Stomach (tissue), 9 donors: ENCODE data around the gene SKI. TPM values are rescaled to one million over a fixed set of nuclear protein-coding genes. Genes with fewer than 3 reads are reported as not detected.

ENCODE experiments used
- DNase-seq, 2 donors: peaks; one replicate each; pipeline versions ENCODE4 v3.0.0 to v3.0.0-alpha.2; 2013 to 2019
- H3K27ac ChIP-seq, 5 donors: fragments of 200-600 bp in 4 of 5; sonication (generic) in 4 of 5; one replicate each; pipeline ENCODE4 v1.5.1; 2013 to 2019; ENCODE audit warnings: mild to moderate bottlenecking in 1 of 5, moderate library complexity in 1 of 5
- H3K27me3 ChIP-seq, 3 donors: fragments of 200-600 bp; sonication (generic); one replicate each; pipeline ENCODE4 v1.5.1; 2017 to 2019; ENCODE audit warnings: mixed run types in 1 of 3
- H3K36me3 ChIP-seq, 4 donors: fragments of 200-600 bp; sonication (generic); 1 replicate in 3 of 4; 2 replicates in 1 of 4; pipeline ENCODE4 v1.5.1; 2016 to 2019
- H3K4me1 ChIP-seq, 4 donors: fragments of 200-600 bp; sonication (generic); one replicate each; pipeline ENCODE4 v1.5.1; 2016 to 2019
- H3K4me3 ChIP-seq, 4 donors: fragments of 200-600 bp; sonication (generic) in 3 of 4; one replicate each; pipeline ENCODE4 v1.5.1; 2016 to 2019; ENCODE audit warnings: mild to moderate bottlenecking in 1 of 4
- H3K9me3 ChIP-seq, 4 donors: fragments of 200-600 bp; sonication (generic); one replicate each; pipeline ENCODE4 v1.5.1; 2016 to 2019
- CTCF ChIP-seq, 7 experiments: fragments of 450-650 bp in 4 of 7; fragments of 200-600 bp in 3 of 7; sonication (generic) in 3 of 7; IDR thresholded peaks; one replicate each; pipeline ENCODE4 v1.5.1; 2016 to 2019; ENCODE audit warnings: antibody characterized with exemption in 7 of 7, control low read depth in 2 of 7, mild to moderate bottlenecking in 1 of 7
- EP300 ChIP-seq: sonication (generic); formaldehyde crosslinking; IDR thresholded peaks from one replicate; pipeline ENCODE4 v1.6.1; 2017; ENCODE audit warnings: antibody characterized with exemption
- POLR2A ChIP-seq, 4 donors: fragments of 450-650 bp; IDR thresholded peaks; one replicate each; pipeline ENCODE4 v1.6.1; 2016; ENCODE audit warnings: antibody characterized with exemption in 4 of 4, control low read depth in 2 of 4, mild to moderate bottlenecking in 1 of 4, moderate library complexity in 1 of 4
- POLR2AphosphoS5 ChIP-seq, 3 donors: sonication (generic); formaldehyde crosslinking; IDR thresholded peaks; one replicate each; pipeline ENCODE4 v1.6.1; 2016; ENCODE audit warnings: antibody characterized with exemption in 3 of 3
- WGBS, 5 donors: extraction: QIAGEN DNeasy Blood & Tissue Kit in 3 of 5; methylation state at CpG; one replicate each; pipeline versions ENCODE4 v1.1.5 to v1.1.7; 2013 to 2018; 5-methylcytosine and 5-hydroxymethylcytosine counted together
- intact Hi-C: fragments of 100-400 bp; cut with DNase I; formaldehyde crosslinking; loops from one replicate; pipeline ENCODE4 v1.15.1; 2023; ENCODE audit warnings: low total_unique reads
- polyA plus RNA-seq, 3 donors: library from polyadenylated mRNA; stranded (reverse); fragments of 200-250 nt; gene quantifications; one replicate each; pipeline ENCODE4 v1.2.3, GENCODE V29; 2013
- total RNA-seq, 5 donors: library from RNA; depleted of rRNA; stranded (reverse); fragments of >200 nt; gene quantifications; one replicate each; pipeline versions ENCODE4 v1.1.0 to v1.2.3, GENCODE V29; 2014 to 2016
- donor health status: healthy with polysubstance abuse.
- donor health status: Bipolar disorder and iron deficiency.
- donor health status: healthy.

The SKI gene
- total and polyA plus RNA-seq, 8 donors: 7.4 to 84.0 (median 21.0) TPM

- Histone ChIP-seq H3K4me1 (peaks cover 64 to 88% (median 84%) of the 10 kb centered on the region in 4 donors), H3K27ac (peak overlapping the region; percentile 85 to 93 (median 89)), H3K27me3 (no peaks in the 10 kb centered on the region), H3K4me3 (no peak overlapping the region), H3K9me3 (no peaks in the 10 kb centered on the region), H3K36me3 (no peaks in the 10 kb centered on the region)
- 24 to 53% (median 37%) methylated on average over 20 to 24 of the region's 24 CpGs for WGBS, 5 donors
- peak in 2 of 3 donors; percentile 3 to 52 for TF ChIP-seq POLR2AphosphoS5 (IDR thresholded peaks at IDR 0.05)
- no peak for TF ChIP-seq EP300
- DNase-seq: peak; percentile 88 to 89
- intact Hi-C loops: loop anchor here (10.0 kb wide), 1 partner anchor 96 kb away; no protein-coding TSS in a partner anchor
These were observed 19.5 kb upstream of the SKI start for GRCh38 chr1:2208309-2209239.

GRCh38 chr1:2209400-2210083, 18.6 kb upstream of the SKI start:
- WGBS, 5 donors: 62 to 76% (median 65%) methylated on average over 5 to 18 of the region's 18 CpGs
- no peak overlapping the region for H3K4me3 ChIP-seq
- H3K27ac ChIP-seq: peak overlapping the region; percentile 12 to 93 (median 89)
- DNase-seq: peak in 1 of 2 donors; percentile 37
- TF ChIP-seq POLR2A (IDR thresholded peaks at IDR 0.05) (no peak), POLR2AphosphoS5 (IDR thresholded peaks at IDR 0.05) (no peak), EP300 (no peak), CTCF (IDR thresholded peaks at IDR 0.05) (no peak)
- H3K4me1 ChIP-seq: peaks cover 64 to 88% (median 84%) of the 10 kb centered on the region in 4 donors
- intact Hi-C loops: loop anchor here (10.0 kb wide), 1 partner anchor 95 kb away; no protein-coding TSS in a partner anchor
- no peaks in the 10 kb centered on the region for H3K36me3 ChIP-seq
- no peaks in the 10 kb centered on the region for H3K27me3 ChIP-seq
- H3K9me3 ChIP-seq: no peaks in the 10 kb centered on the region

- peak in 1 of 2 donors; percentile 42 for DNase-seq
These were observed 17.9 kb upstream of the SKI start for GRCh38 chr1:2210084-2210653.

GRCh38 chr1:2210786-2211185, 17.3 kb upstream of the SKI start:
- intact Hi-C loops: no loop called here
- Histone ChIP-seq H3K36me3 (no peaks in the 10 kb centered on the region), H3K27ac (peak overlapping the region in 3 of 5 donors; percentile 89 to 93 (median 90)), H3K9me3 (no peaks in the 10 kb centered on the region), H3K4me3 (no peak overlapping the region), H3K27me3 (no peaks in the 10 kb centered on the region), H3K4me1 (peaks cover 64 to 88% (median 85%) of the 10 kb centered on the region in 4 donors)
- peak in 1 of 2 donors; percentile 14 for DNase-seq
- TF ChIP-seq CTCF (IDR thresholded peaks at IDR 0.05) (no peak), EP300 (no peak), POLR2AphosphoS5 (IDR thresholded peaks at IDR 0.05) (no peak), POLR2A (IDR thresholded peaks at IDR 0.05) (no peak)
- 89 to 94% (median 93%) methylated on average over 10 to 13 of the region's 13 CpGs for WGBS, 5 donors

More at GRCh38 chr1:2210084-2210653, 17.9 kb upstream of the SKI start:
- WGBS, 5 donors: 80 to 88% (median 87%) methylated on average over 11 to 19 of the region's 19 CpGs
- H3K27me3 ChIP-seq: no peaks in the 10 kb centered on the region
- TF ChIP-seq EP300 (no peak), POLR2A (IDR thresholded peaks at IDR 0.05) (no peak), POLR2AphosphoS5 (IDR thresholded peaks at IDR 0.05) (no peak), CTCF (IDR thresholded peaks at IDR 0.05) (no peak)
- H3K4me3 ChIP-seq: no peak overlapping the region
- H3K27ac ChIP-seq: peak overlapping the region in 4 of 5 donors; percentile 85 to 93 (median 90)
- peaks cover 69 to 93% (median 88%) of the 10 kb centered on the region in 4 donors for H3K4me1 ChIP-seq
- H3K36me3 ChIP-seq: no peaks in the 10 kb centered on the region
- no peaks in the 10 kb centered on the region for H3K9me3 ChIP-seq
- intact Hi-C loops: no loop called here
